ENCODE results near the gene IL1R2.

Gene IL1R2

GRCh38 chr2:102034683-102035548 is 43.2 kb downstream of the IL1R2 start:
- TF ChIP-seq, protein P1, sequence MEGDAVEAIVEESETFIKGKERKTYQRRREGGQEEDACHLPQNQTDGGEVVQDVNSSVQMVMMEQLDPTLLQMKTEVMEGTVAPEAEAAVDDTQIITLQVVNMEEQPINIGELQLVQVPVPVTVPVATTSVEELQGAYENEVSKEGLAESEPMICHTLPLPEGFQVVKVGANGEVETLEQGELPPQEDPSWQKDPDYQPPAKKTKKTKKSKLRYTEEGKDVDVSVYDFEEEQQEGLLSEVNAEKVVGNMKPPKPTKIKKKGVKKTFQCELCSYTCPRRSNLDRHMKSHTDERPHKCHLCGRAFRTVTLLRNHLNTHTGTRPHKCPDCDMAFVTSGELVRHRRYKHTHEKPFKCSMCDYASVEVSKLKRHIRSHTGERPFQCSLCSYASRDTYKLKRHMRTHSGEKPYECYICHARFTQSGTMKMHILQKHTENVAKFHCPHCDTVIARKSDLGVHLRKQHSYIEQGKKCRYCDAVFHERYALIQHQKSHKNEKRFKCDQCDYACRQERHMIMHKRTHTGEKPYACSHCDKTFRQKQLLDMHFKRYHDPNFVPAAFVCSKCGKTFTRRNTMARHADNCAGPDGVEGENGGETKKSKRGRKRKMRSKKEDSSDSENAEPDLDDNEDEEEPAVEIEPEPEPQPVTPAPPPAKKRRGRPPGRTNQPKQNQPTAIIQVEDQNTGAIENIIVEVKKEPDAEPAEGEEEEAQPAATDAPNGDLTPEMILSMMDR (IDR thresholded peaks at IDR 0.05), result no peak
- Histone ChIP-seq H3K4me2 (ENCODE audit: low read length) (no peak overlapping the region), H3K36me3 (ENCODE audit: control insufficient read depth, insufficient read depth, low read length) (no peaks in the 10 kb centered on the region), H3K9ac (no peak overlapping the region), H2AFZ (no peak overlapping the region), H3K4me1 (peaks cover 11% of the 10 kb centered on the region), H3K27me3 (ENCODE audit: control insufficient read depth, insufficient read depth, low read length) (no peaks in the 10 kb centered on the region), H3K4me3 (ENCODE audit: low read depth, low read length) (no peak overlapping the region), H3K27ac (no peak overlapping the region), H3K79me2 (no peaks in the 10 kb centered on the region), H3K9me3 (ENCODE audit: control insufficient read depth, low read length) (no peaks in the 10 kb centered on the region)

- H3K4me1 ChIP-seq, result peaks cover 25% of the 10 kb centered on the region
- H3K36me3 ChIP-seq (ENCODE audit: control insufficient read depth, insufficient read depth, low read length), result no peaks in the 10 kb centered on the region
- H3K79me2 ChIP-seq, result no peaks in the 10 kb centered on the region
- H3K27ac ChIP-seq, result peak overlapping the region; percentile 15
- H3K9ac ChIP-seq, result no peak overlapping the region
- TF ChIP-seq, protein P1 (IDR thresholded peaks at IDR 0.05), result no peak
- H2AFZ ChIP-seq, result peak overlapping the region; percentile 63
- no peak overlapping the region for H3K4me3 ChIP-seq (ENCODE audit: low read depth, low read length)
- H3K27me3 ChIP-seq (ENCODE audit: control insufficient read depth, insufficient read depth, low read length), result no peaks in the 10 kb centered on the region
- H3K4me2 ChIP-seq (ENCODE audit: low read length), result peak overlapping the region; percentile 18
- H3K9me3 ChIP-seq (ENCODE audit: control insufficient read depth, low read length), result no peaks in the 10 kb centered on the region
Observed at GRCh38 chr2:102037681-102038080, 45.9 kb downstream of the IL1R2 start.

GRCh38 chr2:102040229-102040628 is 48.5 kb downstream of the IL1R2 start:
- no peak overlapping the region for H3K9ac ChIP-seq
- no peaks in the 10 kb centered on the region for H3K9me3 ChIP-seq (ENCODE audit: control insufficient read depth, low read length)
- H2AFZ ChIP-seq, result no peak overlapping the region
- no peaks in the 10 kb centered on the region for H3K27me3 ChIP-seq (ENCODE audit: control insufficient read depth, insufficient read depth, low read length)
- no peak overlapping the region for H3K4me2 ChIP-seq (ENCODE audit: low read length)
- no peaks in the 10 kb centered on the region for H3K79me2 ChIP-seq
- no peak overlapping the region for H3K27ac ChIP-seq
- H3K4me1 ChIP-seq, result peaks cover 17% of the 10 kb centered on the region
- TF ChIP-seq, protein P1 (IDR thresholded peaks at IDR 0.05), result no peak
- H3K36me3 ChIP-seq (ENCODE audit: control insufficient read depth, insufficient read depth, low read length), result no peaks in the 10 kb centered on the region
- H3K4me3 ChIP-seq (ENCODE audit: low read depth, low read length), result no peak overlapping the region

GRCh38 chr2:102041351-102041750 is 49.6 kb downstream of the IL1R2 start:
- H3K4me2 ChIP-seq (ENCODE audit: low read length), result peak overlapping the region; percentile 1
- TF ChIP-seq, protein P1 (IDR thresholded peaks at IDR 0.05), result no peak
- no peak overlapping the region for H3K27ac ChIP-seq
- peak overlapping the region; percentile 52 for H2AFZ ChIP-seq
- H3K9me3 ChIP-seq (ENCODE audit: control insufficient read depth, low read length), result no peaks in the 10 kb centered on the region
- H3K36me3 ChIP-seq (ENCODE audit: control insufficient read depth, insufficient read depth, low read length), result no peaks in the 10 kb centered on the region
- H3K27me3 ChIP-seq (ENCODE audit: control insufficient read depth, insufficient read depth, low read length), result no peaks in the 10 kb centered on the region
- H3K4me1 ChIP-seq, result peaks cover 21% of the 10 kb centered on the region
- no peak overlapping the region for H3K4me3 ChIP-seq (ENCODE audit: low read depth, low read length)
- no peaks in the 10 kb centered on the region for H3K79me2 ChIP-seq
- no peak overlapping the region for H3K9ac ChIP-seq

All from parathyroid adenoma (tissue), 2 donors.